Uterus (tissue), 2 donors: ENCODE data around the gene RAD23B.

Experiments
- CTCF ChIP-seq, 4 experiments: fragments of 200-600 bp in 2 of 4; fragments of 450-650 bp in 2 of 4; sonication (generic) in 2 of 4; IDR thresholded peaks; one replicate each; pipeline ENCODE4 v1.5.1; 2016 to 2019; ENCODE audit warnings: antibody characterized with exemption in 4 of 4, mild to moderate bottlenecking in 2 of 4, moderate library complexity in 1 of 4
- POLR2A ChIP-seq, 2 donors: fragments of 450-650 bp; IDR thresholded peaks; one replicate each; pipeline ENCODE4 v1.6.1; 2016; ENCODE audit warnings: antibody characterized with exemption in 2 of 2, mild to moderate bottlenecking in 1 of 2, moderate library complexity in 1 of 2

GRCh38 chr9:107274953-107275422 lies 8.1 kb upstream of the RAD23B start:
- no peak for TF ChIP-seq CTCF (IDR thresholded peaks at IDR 0.05)
- TF ChIP-seq POLR2A (IDR thresholded peaks at IDR 0.05) = no peak
